Mesendoderm (in vitro differentiated cells): Measurements from ENCODE around the gene ADGRE2.

Experiments
- DNase-seq: peaks from one replicate; pipeline ENCODE4 v3.0.0; 2013
- H2AK5ac ChIP-seq: 2 replicates; pipeline ENCODE4 v1.6.1; 2013; ENCODE audit warnings: low read length, inconsistent platforms
- H2BK120ac ChIP-seq: 2 replicates; pipeline ENCODE4 v1.6.1; 2013; ENCODE audit warnings: low read depth, mild to moderate bottlenecking, low read length, moderate library complexity, mixed read lengths
- H2BK15ac ChIP-seq: replicated peaks from 2 replicates; pipeline ENCODE4 v1.6.1; 2013; ENCODE audit warnings: low read depth, mild to moderate bottlenecking, moderate library complexity
- H2BK5ac ChIP-seq: 2 replicates; pipeline ENCODE4 v1.6.1; 2013; ENCODE audit warnings: low read length, inconsistent platforms
- H3K18ac ChIP-seq: 2 replicates; pipeline ENCODE4 v1.6.1; 2013; ENCODE audit warnings: mild to moderate bottlenecking, low read length, mixed read lengths
- H3K23ac ChIP-seq: one replicate; pipeline ENCODE4 v1.6.1; 2013; ENCODE audit warnings: low read length
- H3K27ac ChIP-seq: 2 replicates; pipeline ENCODE4 v1.5.1; 2013; ENCODE audit warnings: low read depth, mild to moderate bottlenecking, inconsistent platforms, low read length, moderate library complexity
- H3K27me3 ChIP-seq: 2 replicates; pipeline ENCODE4 v1.6.1; 2013; ENCODE audit warnings: low read length, control low read depth, mild to moderate bottlenecking, inconsistent platforms; ENCODE audit not compliant: insufficient read depth, poor library complexity
- H3K36me3 ChIP-seq: 2 replicates; pipeline ENCODE4 v1.6.1; 2013; ENCODE audit warnings: low read length, inconsistent platforms; ENCODE audit not compliant: control insufficient read depth, insufficient read depth
- H3K4ac ChIP-seq: one replicate; pipeline ENCODE4 v1.6.1; 2013; ENCODE audit warnings: low read depth, mild to moderate bottlenecking, low read length, moderate library complexity
- H3K4me1 ChIP-seq: 2 replicates; pipeline ENCODE4 v1.6.1; 2013; ENCODE audit warnings: low read depth, low read length, inconsistent platforms; ENCODE audit not compliant: control insufficient read depth
- H3K4me2 ChIP-seq: 2 replicates; pipeline ENCODE4 v1.6.1; 2013; ENCODE audit warnings: low read length
- H3K4me3 ChIP-seq: 2 replicates; pipeline ENCODE4 v1.5.1; 2013; ENCODE audit warnings: mild to moderate bottlenecking, low read length
- H3K56ac ChIP-seq: one replicate; pipeline ENCODE4 v1.6.1; 2013; ENCODE audit warnings: low read length
- H3K79me1 ChIP-seq: 2 replicates; pipeline ENCODE4 v1.6.1; 2013; ENCODE audit warnings: low read length, inconsistent platforms
- H3K79me2 ChIP-seq: 2 replicates; pipeline ENCODE4 v1.6.1; 2013; ENCODE audit warnings: mild to moderate bottlenecking, low read length; ENCODE audit not compliant: control insufficient read depth, insufficient read depth
- H3K9ac ChIP-seq: 2 replicates; pipeline ENCODE4 v1.6.1; 2013; ENCODE audit warnings: low read length, inconsistent platforms
- H4K5ac ChIP-seq: one replicate; pipeline ENCODE4 v1.6.1; 2013; ENCODE audit warnings: low read length
- H4K8ac ChIP-seq: one replicate; pipeline ENCODE4 v1.6.1; 2013; ENCODE audit warnings: low read depth, mild to moderate bottlenecking, control low read depth, low read length, moderate library complexity
- WGBS: extraction: QIAGEN DNeasy Blood & Tissue Kit; methylation state at CpG from one replicate; pipeline ENCODE4 v1.1.7; 2013; ENCODE audit warnings: low lambda C conversion rate, missing lambda C conversion rate; ENCODE audit not compliant: insufficient coverage; ENCODE audit errors: extremely low coverage; 5-methylcytosine and 5-hydroxymethylcytosine counted together

ADGRE2 gene

GRCh38 chr19:14761607-14762006, 16.8 kb downstream of the ADGRE2 start:
- WGBS: no CpG with 5 or more reads among the region's 5 CpGs
- no peaks in the 10 kb centered on the region for H3K36me3 ChIP-seq
- no peak overlapping the region for H3K4ac ChIP-seq
- no peak overlapping the region for H2BK120ac ChIP-seq
- no peak overlapping the region for H3K9ac ChIP-seq
- H2BK5ac ChIP-seq: no peak overlapping the region
- H3K56ac ChIP-seq: no peak overlapping the region
- no peak overlapping the region for H3K27ac ChIP-seq
- H3K4me1 ChIP-seq: no peaks in the 10 kb centered on the region
- H2AK5ac ChIP-seq: no peak overlapping the region
- H3K27me3 ChIP-seq: no peaks in the 10 kb centered on the region
- no peak overlapping the region for H3K23ac ChIP-seq
- H3K18ac ChIP-seq: no peak overlapping the region
- no peak overlapping the region for H3K4me3 ChIP-seq
- no peak for DNase-seq
- H3K4me2 ChIP-seq: no peak overlapping the region
- no peak overlapping the region for H4K8ac ChIP-seq
- no peaks in the 10 kb centered on the region for H3K79me2 ChIP-seq
- no peaks in the 10 kb centered on the region for H3K79me1 ChIP-seq
- no peak overlapping the region for H2BK15ac ChIP-seq
- no peak overlapping the region for H4K5ac ChIP-seq

- peak; percentile 39 for DNase-seq
These were observed 19.5 kb downstream of the ADGRE2 start for GRCh38 chr19:14758816-14759215.

GRCh38 chr19:14748601-14749000, 29.8 kb downstream of the ADGRE2 start:
- H4K5ac ChIP-seq: no peak overlapping the region
- no peak for DNase-seq

More at GRCh38 chr19:14758816-14759215, 19.5 kb downstream of the ADGRE2 start:
- no peaks in the 10 kb centered on the region for H3K79me1 ChIP-seq
- H2BK5ac ChIP-seq: no peak overlapping the region
- H2AK5ac ChIP-seq: no peak overlapping the region
- H3K27me3 ChIP-seq: no peaks in the 10 kb centered on the region
- no peak overlapping the region for H3K23ac ChIP-seq
- no peaks in the 10 kb centered on the region for H3K36me3 ChIP-seq
- H3K4me3 ChIP-seq: no peak overlapping the region
- peak overlapping the region; percentile 56 for H3K56ac ChIP-seq
- H4K5ac ChIP-seq: no peak overlapping the region
- H3K79me2 ChIP-seq: no peaks in the 10 kb centered on the region
- H3K4me2 ChIP-seq: peak overlapping the region; percentile 36
- H2BK120ac ChIP-seq: no peak overlapping the region
- H3K4me1 ChIP-seq: no peaks in the 10 kb centered on the region
- no peak overlapping the region for H3K18ac ChIP-seq
- H3K27ac ChIP-seq: no peak overlapping the region
- no peak overlapping the region for H3K4ac ChIP-seq
- no peak overlapping the region for H3K9ac ChIP-seq
- WGBS: no CpG with 5 or more reads among the region's 16 CpGs
- H2BK15ac ChIP-seq: no peak overlapping the region
- peak overlapping the region; percentile 44 for H4K8ac ChIP-seq

GRCh38 chr19:14746886-14747285, 31.5 kb downstream of the ADGRE2 start:
- WGBS: no CpG with 5 or more reads among the region's 4 CpGs
- no peak overlapping the region for H2BK120ac ChIP-seq
- H3K27ac ChIP-seq: no peak overlapping the region
- H3K4me3 ChIP-seq: no peak overlapping the region
- H2BK5ac ChIP-seq: no peak overlapping the region
- H3K27me3 ChIP-seq: no peaks in the 10 kb centered on the region
- H3K18ac ChIP-seq: no peak overlapping the region
- no peaks in the 10 kb centered on the region for H3K36me3 ChIP-seq
- no peak for DNase-seq
- no peak overlapping the region for H3K23ac ChIP-seq
- no peak overlapping the region for H4K8ac ChIP-seq
- no peaks in the 10 kb centered on the region for H3K79me1 ChIP-seq
- no peak overlapping the region for H3K9ac ChIP-seq
- no peak overlapping the region for H4K5ac ChIP-seq
- no peaks in the 10 kb centered on the region for H3K4me1 ChIP-seq
- H3K56ac ChIP-seq: no peak overlapping the region
- no peak overlapping the region for H3K4me2 ChIP-seq
- H2AK5ac ChIP-seq: no peak overlapping the region
- no peaks in the 10 kb centered on the region for H3K79me2 ChIP-seq
- H3K4ac ChIP-seq: no peak overlapping the region
- no peak overlapping the region for H2BK15ac ChIP-seq

More at GRCh38 chr19:14748601-14749000, 29.8 kb downstream of the ADGRE2 start:
- no peak overlapping the region for H3K56ac ChIP-seq
- H4K8ac ChIP-seq: no peak overlapping the region
- H2BK120ac ChIP-seq: no peak overlapping the region
- H3K4me1 ChIP-seq: no peaks in the 10 kb centered on the region
- H3K27ac ChIP-seq: no peak overlapping the region
- H3K79me2 ChIP-seq: no peaks in the 10 kb centered on the region
- no peak overlapping the region for H2BK15ac ChIP-seq
- no CpG with 5 or more reads among the region's 6 CpGs for WGBS
- H3K4me3 ChIP-seq: no peak overlapping the region
- H3K4ac ChIP-seq: no peak overlapping the region
- H3K27me3 ChIP-seq: no peaks in the 10 kb centered on the region
- H2BK5ac ChIP-seq: no peak overlapping the region
- no peak overlapping the region for H3K4me2 ChIP-seq
- no peaks in the 10 kb centered on the region for H3K79me1 ChIP-seq
- no peak overlapping the region for H3K9ac ChIP-seq
- no peak overlapping the region for H3K23ac ChIP-seq
- H3K36me3 ChIP-seq: no peaks in the 10 kb centered on the region
- no peak overlapping the region for H3K18ac ChIP-seq
- H2AK5ac ChIP-seq: no peak overlapping the region

- Histone ChIP-seq H3K4me2 (no peak overlapping the region), H3K23ac (no peak overlapping the region), H3K27ac (no peak overlapping the region), H3K18ac (no peak overlapping the region), H2BK5ac (no peak overlapping the region), H3K79me1 (no peaks in the 10 kb centered on the region), H3K4me3 (no peak overlapping the region), H4K5ac (no peak overlapping the region), H2BK120ac (no peak overlapping the region), H3K36me3 (no peaks in the 10 kb centered on the region), H3K4ac (no peak overlapping the region), H3K9ac (no peak overlapping the region), H3K27me3 (no peaks in the 10 kb centered on the region), H4K8ac (no peak overlapping the region), H3K79me2 (no peaks in the 10 kb centered on the region), H3K4me1 (no peaks in the 10 kb centered on the region), H2AK5ac (no peak overlapping the region), H3K56ac (no peak overlapping the region), H2BK15ac (no peak overlapping the region)
- no CpG with 5 or more reads among the region's 5 CpGs for WGBS
- no peak for DNase-seq
These were observed 42.4 kb downstream of the ADGRE2 start for GRCh38 chr19:14735915-14736314.

GRCh38 chr19:14733574-14733973, 44.8 kb downstream of the ADGRE2 start:
- Histone ChIP-seq H3K23ac (no peak overlapping the region), H3K4me2 (no peak overlapping the region), H2BK5ac (no peak overlapping the region), H4K5ac (no peak overlapping the region), H3K18ac (no peak overlapping the region), H2BK120ac (no peak overlapping the region), H3K36me3 (no peaks in the 10 kb centered on the region), H2AK5ac (no peak overlapping the region), H3K79me2 (no peaks in the 10 kb centered on the region), H3K4ac (no peak overlapping the region), H3K9ac (no peak overlapping the region), H3K4me3 (no peak overlapping the region), H3K56ac (no peak overlapping the region), H3K79me1 (no peaks in the 10 kb centered on the region), H3K4me1 (no peaks in the 10 kb centered on the region), H3K27me3 (no peaks in the 10 kb centered on the region), H2BK15ac (no peak overlapping the region), H3K27ac (no peak overlapping the region), H4K8ac (no peak overlapping the region)
- no peak for DNase-seq
- WGBS: no CpG with 5 or more reads among the region's 1 CpG
